ENCODE data around the gene CASKIN1.
"Not testable (repeated sequence)": the region's sequence is repeated elsewhere in the genome, so short reads cannot be mapped to it uniquely, and the experiment has no call there.

CASKIN1 gene, protein sequence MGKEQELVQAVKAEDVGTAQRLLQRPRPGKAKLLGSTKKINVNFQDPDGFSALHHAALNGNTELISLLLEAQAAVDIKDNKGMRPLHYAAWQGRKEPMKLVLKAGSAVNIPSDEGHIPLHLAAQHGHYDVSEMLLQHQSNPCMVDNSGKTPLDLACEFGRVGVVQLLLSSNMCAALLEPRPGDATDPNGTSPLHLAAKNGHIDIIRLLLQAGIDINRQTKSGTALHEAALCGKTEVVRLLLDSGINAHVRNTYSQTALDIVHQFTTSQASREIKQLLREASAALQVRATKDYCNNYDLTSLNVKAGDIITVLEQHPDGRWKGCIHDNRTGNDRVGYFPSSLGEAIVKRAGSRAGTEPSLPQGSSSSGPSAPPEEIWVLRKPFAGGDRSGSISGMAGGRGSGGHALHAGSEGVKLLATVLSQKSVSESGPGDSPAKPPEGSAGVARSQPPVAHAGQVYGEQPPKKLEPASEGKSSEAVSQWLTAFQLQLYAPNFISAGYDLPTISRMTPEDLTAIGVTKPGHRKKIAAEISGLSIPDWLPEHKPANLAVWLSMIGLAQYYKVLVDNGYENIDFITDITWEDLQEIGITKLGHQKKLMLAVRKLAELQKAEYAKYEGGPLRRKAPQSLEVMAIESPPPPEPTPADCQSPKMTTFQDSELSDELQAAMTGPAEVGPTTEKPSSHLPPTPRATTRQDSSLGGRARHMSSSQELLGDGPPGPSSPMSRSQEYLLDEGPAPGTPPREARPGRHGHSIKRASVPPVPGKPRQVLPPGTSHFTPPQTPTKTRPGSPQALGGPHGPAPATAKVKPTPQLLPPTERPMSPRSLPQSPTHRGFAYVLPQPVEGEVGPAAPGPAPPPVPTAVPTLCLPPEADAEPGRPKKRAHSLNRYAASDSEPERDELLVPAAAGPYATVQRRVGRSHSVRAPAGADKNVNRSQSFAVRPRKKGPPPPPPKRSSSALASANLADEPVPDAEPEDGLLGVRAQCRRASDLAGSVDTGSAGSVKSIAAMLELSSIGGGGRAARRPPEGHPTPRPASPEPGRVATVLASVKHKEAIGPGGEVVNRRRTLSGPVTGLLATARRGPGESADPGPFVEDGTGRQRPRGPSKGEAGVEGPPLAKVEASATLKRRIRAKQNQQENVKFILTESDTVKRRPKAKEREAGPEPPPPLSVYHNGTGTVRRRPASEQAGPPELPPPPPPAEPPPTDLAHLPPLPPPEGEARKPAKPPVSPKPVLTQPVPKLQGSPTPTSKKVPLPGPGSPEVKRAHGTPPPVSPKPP (N-terminal part only)

DNA sequence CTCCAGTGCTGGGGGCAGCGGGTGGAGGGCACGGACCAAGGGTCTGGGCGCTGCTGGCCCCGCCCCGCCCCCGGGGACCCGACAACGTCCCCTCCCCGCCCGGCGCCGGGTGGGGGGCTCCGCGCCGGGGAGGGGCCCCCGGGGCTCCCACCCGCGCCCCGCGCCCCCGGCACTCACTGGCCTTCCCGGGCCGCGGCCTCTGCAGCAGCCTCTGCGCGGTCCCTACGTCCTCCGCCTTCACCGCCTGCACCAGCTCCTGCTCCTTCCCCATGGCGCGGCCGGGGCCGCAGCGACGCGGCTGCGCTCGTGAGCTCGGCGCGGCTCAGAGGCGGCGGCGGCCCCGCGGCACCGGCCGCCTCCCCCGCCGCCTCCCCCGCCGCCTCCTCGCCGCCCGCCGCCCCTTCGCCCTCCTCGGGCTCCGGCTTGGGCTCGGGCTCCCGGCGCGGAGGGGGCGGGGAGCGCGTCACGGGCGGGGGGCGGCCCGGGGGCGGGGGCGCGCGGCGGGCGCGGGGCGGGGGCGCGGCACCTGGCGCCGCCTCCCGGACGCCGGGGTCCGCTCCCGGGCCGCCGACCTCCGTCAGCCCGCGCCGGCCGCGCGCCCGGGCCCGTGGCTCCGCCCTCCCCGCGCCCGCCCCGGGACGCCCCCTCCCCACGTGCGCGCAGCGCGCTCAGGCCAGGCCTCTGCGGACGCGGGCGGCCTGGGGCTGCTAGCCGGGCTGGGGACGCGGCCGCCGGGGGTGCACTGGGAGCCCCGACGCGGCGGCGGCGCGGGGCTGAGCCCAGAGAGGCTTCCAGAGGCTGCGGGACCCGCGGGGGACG lies at the start of gene CASKIN1:
TSS of gene CASKIN1 (minus strand) at position 444 of the 819 bp plus-strand sequence. CDS start at position 271, 173 bp downstream.
- no peak for DNase-seq

DNA sequence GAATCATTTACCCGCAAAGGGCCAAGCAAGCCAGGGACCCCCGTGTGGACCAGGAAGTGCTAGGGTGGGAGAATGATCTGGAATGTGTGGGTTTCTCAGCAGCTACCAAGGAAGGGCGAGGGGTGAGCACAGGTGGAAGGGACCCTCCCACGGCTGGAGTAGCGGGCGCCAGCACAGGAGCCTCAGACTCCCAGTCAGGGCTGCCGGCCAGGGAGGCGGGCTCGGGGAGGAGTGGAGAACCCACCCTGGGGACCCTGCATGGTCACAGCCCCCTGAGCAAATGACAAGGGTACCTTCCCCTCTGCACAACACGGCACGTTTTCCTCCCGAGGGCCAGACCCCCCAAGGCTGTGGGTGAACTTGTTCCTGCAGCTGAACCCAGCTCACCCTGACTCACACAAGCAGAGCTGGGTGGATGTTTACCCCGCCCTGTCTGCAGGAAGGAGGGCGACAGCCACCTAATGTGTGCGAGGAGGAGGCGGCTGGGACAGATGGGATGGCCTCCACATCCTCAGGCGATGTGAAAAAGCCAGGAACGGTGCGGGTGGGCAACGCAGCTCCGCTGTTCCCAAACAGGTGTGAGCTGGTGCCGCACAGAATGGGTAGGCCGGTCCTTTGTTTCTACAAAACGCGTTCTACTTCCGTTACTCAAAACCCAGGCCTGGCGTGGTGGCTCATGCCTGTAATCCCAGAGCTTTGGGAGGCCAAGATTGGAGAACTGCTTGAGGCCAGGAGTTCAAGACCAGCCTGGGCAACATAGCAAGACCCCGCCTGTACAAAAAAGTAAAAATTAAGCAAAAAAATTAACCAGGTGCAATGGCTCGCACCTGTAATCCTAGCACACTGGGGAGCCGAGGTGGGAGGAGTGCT lies 48.8 kb upstream of the CASKIN1 start:
- DNase-seq, result no peak

DNA sequence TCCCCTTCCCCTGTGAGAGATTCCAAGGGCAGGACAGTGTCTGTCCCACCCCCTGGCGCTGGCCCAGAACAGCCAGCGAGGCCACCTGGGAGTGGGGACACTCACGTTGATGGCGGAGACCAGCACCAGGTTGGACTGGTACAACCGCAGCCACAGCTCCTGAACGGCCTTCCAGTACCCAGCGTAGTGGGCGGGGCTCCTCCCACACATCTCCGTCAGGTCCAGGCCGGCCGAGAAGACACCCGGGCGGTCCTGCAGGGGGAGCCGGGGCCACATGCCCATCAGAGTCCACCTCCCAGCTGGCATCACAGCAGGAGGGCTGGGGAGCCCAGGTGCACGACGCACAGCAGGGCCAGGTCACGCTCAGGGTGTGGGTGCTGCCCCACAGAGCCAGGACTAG lies 47.9 kb upstream of the CASKIN1 start:
- no peak for DNase-seq

DNA sequence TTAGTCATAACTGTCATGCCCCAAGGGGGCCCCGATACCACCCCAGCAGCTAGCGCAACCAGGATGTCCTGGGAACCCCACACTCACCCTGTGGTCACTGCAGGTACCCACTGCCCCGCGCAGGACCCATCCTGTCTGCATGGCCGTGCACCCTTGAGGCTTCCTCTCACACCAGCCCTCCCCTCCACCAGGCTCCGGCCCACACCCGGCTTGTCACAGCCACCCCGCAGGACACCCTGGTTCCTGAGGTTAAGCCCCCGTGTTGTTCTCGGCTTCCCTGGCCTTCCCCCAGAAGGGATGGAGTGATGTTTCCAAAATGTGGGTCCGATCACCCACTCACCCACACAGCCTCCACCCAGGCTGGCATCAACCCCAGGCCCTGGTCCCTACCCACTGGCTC lies 47.4 kb upstream of the CASKIN1 start:
- no peak for DNase-seq

DNA sequence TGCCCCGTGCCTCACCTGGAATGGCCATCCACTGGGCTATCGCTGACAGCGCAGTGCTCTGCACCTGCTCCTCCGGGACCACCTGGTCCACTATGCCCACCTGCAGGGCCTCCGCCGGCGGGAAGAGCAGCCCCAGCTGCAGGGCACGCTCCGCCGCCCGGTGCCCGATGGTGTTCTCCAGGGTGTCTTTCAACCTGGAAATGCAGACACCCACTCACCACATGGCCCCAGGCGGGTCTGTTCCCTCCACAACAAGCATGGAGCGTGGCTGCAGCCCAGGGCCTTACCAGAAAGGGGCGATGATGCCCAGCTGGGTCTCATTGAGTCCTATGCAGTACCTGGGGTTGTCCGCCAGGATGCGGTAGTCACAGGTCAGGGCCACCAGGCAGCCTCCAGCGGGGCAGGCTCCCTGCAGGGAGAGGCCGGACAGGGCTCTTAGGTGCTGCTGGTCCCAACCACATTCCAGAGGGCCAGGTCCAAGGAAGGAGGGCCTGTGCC lies 46.7 kb upstream of the CASKIN1 start:
- DNase-seq, result no peak

DNA sequence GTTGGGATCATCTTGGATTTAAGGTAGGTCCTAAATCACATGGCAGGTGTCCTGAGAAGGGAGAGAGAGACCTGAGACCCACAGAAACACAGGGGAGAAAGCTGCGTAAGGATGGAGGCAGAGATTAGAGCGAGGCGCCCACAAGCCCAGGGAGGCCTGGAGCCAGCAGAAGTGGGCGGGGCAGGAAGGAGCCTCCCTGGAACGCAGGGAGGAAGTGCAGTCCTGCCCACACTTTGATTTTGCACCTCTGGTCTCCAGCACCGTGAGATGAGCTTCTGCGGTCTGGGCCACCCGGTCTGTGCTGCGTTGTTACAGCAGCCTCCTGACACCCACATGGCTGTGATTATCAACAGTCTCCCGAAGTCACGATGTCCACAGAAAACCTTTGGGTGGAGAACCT lies 46.2 kb upstream of the CASKIN1 start:
- DNase-seq, result no peak

DNA sequence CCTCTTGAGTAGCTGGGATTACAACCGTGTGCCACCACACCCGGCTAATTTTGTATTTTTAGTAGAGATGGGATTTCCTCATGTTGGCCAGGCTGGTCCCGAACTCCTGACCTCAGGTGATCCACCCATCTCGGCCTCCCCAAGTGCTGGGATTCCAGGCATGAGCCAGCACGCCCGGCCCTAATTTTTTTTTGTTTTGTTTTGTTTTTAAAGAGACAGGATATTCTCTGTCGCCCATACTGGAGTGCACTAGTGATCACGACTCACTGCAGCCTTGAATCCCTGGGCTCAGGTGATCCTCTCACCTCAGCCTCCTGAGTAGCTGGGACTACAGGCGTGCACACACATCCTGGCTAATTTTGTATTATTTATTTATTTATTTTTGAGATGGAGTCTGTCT lies 43.9 kb upstream of the CASKIN1 start:
- DNase-seq, result not testable (repeated sequence)

DNA sequence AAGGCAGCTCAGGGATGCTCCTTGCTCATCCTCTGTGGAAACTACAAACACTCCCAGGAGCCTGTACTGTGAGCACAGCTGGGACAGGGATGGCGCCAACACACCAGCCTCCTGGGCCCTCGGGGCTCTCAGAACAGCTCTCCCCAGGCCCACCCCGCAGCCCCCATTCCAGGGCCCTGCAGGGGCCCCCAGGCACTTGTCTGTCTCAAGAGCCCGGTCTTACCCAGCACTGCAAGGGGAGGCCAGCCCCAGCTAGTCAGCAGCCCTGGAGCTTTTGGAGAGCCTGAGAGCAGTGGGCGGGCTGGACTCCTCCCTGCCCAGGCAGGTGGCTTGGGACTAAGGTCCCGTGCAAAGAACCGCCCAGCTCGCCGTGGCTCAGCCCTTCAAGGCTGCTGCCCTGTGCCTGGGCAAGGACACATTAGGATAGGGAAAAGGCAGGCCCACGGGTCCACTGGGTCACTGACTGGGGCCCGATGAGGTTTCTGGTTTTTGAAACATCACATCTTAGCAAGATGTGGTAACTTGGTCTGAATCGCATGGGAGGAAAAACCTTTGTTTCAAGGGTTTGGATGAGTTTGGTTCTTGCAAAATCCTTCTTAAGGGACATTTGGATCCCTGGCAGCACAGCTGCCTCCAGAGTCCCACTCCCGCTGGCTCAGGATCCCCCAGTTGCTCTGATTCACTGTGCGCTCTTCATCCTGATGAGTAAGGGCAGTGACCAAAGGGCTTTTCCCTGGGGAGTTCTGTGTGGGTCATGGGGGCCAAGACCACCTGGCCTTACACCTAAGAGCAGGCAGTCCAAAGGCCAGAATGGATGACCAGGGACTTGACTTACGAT lies 42.7 kb upstream of the CASKIN1 start:
- no peak for DNase-seq

DNA sequence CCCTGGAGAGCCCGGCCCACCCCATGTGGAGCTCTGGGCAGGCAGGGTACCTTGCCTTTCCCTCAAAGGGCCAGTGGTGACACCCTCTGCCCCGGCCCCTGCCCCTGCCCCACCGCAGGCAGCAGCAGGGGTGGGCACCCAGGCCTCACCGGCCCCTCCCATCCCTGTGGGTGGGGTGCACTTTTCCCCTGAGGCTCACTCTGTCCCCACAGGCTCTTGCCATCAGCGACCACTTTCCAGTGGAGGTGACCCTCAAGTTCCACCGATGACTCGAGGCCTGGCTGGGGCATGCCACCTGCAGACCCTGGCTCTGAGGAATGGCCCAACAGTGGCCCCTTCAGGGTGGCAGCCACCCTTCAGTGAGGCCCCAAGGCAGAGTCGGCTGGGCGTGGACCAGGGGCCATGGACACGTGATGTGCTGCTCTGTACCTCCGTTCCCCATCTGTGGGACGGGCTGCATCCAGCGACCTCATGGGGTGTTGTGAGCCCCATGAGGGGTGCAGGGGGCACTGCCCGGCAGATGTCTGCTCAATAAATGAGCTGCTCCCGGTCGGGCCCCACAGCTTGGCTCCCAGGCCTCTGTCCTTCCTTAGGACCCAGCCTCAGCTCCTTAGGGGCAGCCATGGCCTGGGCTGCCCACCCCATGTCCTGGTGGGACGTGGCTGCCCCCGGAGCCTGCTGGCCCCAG lies 41.9 kb upstream of the CASKIN1 start:
- no peak for DNase-seq

DNA sequence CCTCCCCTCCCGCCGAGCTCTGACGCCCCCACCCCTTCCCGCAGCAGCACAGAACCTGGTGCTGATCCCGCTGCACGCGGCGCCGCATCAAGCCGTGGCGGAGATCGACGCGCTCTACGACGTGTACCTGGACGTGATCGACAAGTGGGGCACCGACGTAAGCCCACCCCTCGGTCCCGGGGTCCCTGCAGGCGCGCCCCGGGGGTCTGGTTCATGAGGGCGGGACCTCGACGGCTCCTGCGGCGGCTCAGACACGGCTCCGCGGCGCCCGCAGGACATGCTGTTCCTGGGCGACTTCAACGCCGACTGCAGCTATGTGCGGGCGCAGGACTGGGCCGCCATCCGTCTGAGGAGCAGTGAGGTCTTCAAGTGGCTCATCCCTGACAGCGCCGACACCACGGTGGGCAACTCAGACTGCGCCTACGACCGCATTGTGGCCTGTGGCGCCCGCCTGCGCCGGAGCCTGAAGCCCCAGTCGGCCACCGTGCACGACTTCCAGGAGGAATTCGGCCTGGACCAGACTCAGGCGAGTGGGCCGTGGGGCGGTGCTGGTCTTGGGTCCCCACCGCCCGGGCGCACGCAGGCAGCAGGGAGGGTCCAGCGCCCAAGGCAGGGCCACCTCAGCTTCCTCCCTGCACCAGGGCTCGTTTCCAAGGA lies 41.2 kb upstream of the CASKIN1 start:
- no peak for DNase-seq

DNA sequence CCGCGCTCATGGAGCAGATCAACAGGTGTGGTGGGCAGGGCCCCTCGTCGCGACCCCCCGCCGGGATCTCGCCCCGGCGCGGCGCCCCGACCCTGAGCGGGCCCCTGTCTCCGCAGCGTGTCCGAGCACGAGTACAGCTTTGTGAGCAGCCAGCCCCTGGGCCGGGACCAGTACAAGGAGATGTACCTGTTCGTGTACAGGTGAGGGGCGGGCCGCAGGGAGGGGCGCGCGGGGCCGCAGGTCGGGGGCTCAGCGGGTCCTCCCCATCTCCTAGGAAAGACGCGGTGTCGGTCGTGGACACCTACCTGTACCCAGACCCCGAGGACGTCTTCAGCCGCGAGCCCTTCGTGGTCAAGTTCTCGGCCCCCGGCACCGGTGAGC lies 40.7 kb upstream of the CASKIN1 start:
- no peak for DNase-seq

DNA sequence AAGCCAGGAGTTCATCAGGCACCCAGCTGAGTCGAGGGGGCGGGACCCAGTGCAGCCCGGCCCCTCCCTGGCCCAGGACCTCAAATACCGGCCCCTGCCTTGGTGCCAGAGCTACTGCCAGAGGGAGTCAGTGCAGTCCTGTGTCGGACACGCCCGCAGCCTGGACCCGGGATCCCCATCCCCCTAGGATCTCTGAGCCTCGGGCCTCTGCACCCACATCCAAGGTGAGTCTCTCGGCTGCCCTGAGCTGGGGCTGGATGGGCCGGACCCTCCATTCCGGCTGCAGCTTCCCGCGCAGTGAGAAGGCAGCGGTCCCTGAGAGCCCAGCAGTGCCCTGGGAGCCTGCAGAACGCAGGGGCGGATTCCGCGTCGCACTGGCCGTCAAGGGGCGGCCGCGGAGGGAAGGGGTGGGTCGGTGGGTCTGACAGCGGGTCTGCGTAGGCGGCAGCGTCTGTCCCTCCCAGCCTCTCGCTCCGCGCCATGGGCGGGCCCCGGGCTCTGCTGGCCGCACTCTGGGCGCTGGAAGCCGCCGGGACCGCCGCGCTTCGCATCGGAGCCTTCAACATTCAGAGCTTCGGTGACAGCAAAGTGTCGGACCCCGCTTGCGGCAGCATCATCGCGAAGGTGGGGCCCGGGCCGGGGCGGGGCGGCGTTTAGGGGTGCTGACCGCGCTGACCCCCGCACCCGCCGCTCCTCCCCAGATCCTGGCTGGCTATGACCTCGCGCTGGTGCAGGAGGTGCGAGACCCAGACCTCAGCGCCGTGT lies 40.1 kb upstream of the CASKIN1 start, which contains the start of gene DNASE1L2:
TSS of gene DNASE1L2 (plus strand) at position 108 of the 765 bp plus-strand sequence. CDS start at position 481, 373 bp downstream.
- no peak for DNase-seq

DNA sequence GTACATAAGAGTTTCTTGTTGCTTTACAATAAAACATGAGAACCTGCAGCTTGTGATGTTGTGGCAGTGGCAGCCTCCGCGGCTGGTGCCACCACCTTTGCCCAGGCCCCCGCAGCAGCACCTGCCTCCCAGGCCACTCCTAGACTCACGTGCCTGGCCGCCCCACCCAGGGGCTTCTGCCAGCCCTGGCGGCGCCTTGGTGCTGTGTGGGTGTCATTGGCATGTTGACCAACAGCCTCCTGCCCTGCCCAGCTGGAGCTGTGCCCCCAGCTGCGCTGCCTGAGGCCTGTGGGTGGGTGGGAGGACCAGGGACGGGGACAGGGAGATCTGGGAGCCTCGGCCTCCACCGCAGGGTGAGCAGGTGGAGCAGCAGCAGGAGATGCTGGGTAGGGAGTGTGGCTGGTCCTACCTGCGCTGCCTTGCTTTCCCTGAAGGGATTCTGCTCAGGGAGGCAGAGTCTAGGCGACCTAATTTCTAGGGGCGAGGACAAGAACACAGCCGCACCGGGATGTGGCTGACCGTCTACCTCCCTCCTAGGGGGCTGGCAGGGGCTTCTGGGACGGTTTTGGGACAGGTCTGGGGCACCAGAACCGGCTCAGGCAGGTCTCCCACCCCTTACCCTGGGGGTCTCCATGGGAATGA lies 39.4 kb upstream of the CASKIN1 start:
- no peak for DNase-seq

DNA sequence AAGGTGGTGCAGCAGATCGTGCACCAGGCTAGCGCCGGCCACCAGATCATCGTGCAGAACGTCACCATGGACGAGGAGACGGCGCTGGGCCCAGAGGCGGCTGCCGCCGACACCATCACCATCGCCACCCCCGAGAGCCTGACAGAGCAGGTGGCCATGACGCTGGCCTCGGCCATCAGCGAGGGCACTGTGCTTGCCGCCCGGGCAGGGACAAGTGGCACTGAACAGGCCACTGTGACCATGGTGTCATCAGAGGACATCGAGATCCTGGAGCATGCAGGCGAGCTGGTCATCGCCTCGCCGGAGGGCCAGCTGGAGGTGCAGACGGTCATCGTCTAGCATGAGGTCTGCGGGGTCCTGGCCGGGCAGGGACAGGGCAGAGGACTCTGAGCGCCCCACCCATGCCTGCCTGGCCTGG lies 38.8 kb upstream of the CASKIN1 start:
- DNase-seq, result no peak

DNA sequence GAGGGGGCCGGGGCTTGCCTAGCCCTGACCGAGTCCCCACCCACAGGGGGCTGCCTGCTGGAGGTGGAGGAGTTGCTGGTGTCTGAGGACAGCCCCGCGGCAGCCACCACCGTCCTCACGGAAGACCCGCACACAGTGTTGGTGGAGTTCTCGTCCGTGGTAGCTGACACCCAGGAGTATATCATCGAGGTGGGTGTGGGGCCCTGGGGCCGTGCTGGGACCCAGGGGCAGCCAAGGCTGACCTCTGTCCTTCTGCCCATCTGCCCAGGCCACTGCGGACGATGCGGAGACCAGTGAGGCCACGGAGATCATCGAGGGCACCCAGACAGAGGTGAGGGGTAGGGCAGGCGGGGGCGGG lies 38.4 kb upstream of the CASKIN1 start:
- DNase-seq, result no peak

DNA sequence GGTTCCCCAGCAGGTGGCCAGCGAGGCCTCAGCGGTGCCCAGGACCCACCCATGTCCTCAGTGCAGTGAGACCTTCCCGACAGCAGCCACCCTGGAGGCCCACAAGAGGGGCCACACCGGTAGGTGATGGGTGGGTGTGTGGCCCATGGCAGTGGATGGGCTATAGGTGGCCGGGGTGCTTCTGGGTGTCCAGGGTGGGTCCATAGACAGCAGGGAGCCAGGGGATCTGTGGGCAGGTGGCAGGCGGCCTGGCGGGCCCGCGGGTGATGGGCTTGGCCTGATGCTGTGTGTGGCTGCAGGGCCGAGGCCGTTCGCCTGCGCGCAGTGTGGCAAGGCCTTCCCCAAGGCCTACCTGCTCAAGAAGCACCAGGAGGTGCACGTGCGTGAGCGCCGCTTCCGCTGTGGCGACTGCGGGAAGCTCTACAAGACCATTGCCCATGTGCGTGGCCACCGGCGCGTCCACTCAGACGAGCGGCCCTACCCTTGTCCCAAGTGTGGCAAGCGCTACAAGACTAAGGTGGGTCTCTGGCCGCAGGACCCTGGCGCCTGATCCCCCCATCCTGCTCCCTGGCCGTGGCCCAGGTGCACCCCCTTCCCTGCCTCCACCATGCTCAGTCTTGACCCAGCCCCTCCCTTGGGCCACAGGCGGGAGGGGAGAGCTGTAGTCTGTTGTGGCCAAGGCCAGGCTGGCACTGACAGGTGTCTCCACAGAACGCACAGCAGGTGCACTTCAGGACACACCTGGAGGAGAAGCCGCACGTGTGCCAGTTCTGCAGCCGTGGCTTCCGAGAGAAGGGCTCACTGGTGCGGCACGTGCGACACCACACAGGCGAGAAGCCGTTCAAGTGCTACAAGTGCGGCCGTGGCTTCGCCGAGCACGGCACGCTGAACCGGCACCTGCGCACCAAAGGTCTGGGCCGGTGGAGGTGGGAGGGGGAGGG lies 37.7 kb upstream of the CASKIN1 start:
- DNase-seq, result no peak
